ENCODE data around the gene MAGI2.

- no peak for TF ChIP-seq EZH2 (IDR thresholded peaks at IDR 0.05; ENCODE audit: low read depth, unreplicated experiment)
- no peak for TF ChIP-seq POLR2AphosphoS5 (IDR thresholded peaks at IDR 0.05; ENCODE audit: low read depth)
- TF ChIP-seq CTCF (conservative IDR thresholded peaks at IDR 0.05; ENCODE audit: low read depth in 2 of 2): no peak
- no peak for TF ChIP-seq REST (IDR thresholded peaks at IDR 0.05; ENCODE audit: unreplicated experiment)
- no peak for TF ChIP-seq ETS1 (IDR thresholded peaks at IDR 0.05)
- no peak for TF ChIP-seq EZH2phosphoT487 (IDR thresholded peaks at IDR 0.05; ENCODE audit: unreplicated experiment)
- TF ChIP-seq JUNB (IDR thresholded peaks at IDR 0.05; ENCODE audit: unreplicated experiment): no peak
These were observed 1142.3 kb downstream of the MAGI2 start for GRCh38 chr7:78311181-78311580.
